GM23338 (cell line): ENCODE results near the gene CYP4F8. TPM values are rescaled to one million over a fixed set of nuclear protein-coding genes. Genes with fewer than 3 reads are reported as not detected.

Source experiments
- ATAC-seq: fragments of 200-7000 bp; cut with Tn5 transposase; 3 replicates; pipeline ENCODE4 v1.9.1; 2020
- DNase-seq: peaks from one replicate; pipeline ENCODE4 v3.0.0-alpha.2; 2015; ENCODE audit warnings: low spot score
- H2AFZ ChIP-seq: fragments of 200-600 bp; sonication (generic); 2 replicates; pipeline ENCODE4 v1.8.0; 2016; ENCODE audit warnings: antibody characterized with exemption, mild to moderate bottlenecking, moderate library complexity
- H3F3A ChIP-seq: fragments of 200-600 bp; sonication (generic); replicated peaks from 2 replicates; pipeline ENCODE4 v1.8.0; 2017; ENCODE audit warnings: antibody characterized with exemption, mixed run types, low read depth
- H3K27ac ChIP-seq: fragments of 200-600 bp; sonication (generic); 2 replicates; pipeline ENCODE4 v1.6.1; 2016; ENCODE audit warnings: low read depth
- H3K27me3 ChIP-seq: fragments of 200-600 bp; sonication (generic); 2 replicates; pipeline ENCODE4 v1.8.0; 2016; ENCODE audit warnings: mild to moderate bottlenecking, mixed run types, moderate library complexity; ENCODE audit not compliant: insufficient read depth
- H3K36me3 ChIP-seq: fragments of 200-600 bp; sonication (generic); 2 replicates; pipeline ENCODE4 v1.8.0; 2016; ENCODE audit warnings: mild to moderate bottlenecking; ENCODE audit not compliant: insufficient read depth
- H3K4me1 ChIP-seq: fragments of 200-600 bp; sonication (generic); 2 replicates; pipeline ENCODE4 v1.8.0; 2016; ENCODE audit warnings: mild to moderate bottlenecking, moderate library complexity; ENCODE audit not compliant: insufficient read depth
- H3K4me2 ChIP-seq: fragments of 200-600 bp; sonication (generic); 2 replicates; pipeline ENCODE4 v1.7.1; 2017; ENCODE audit warnings: mixed run types
- H3K4me3 ChIP-seq: fragments of 200-600 bp; sonication (generic); 2 replicates; pipeline ENCODE4 v1.6.1; 2016; ENCODE audit warnings: mixed run types
- H3K79me2 ChIP-seq: fragments of 200-600 bp; sonication (generic); replicated peaks from 2 replicates; pipeline ENCODE4 v1.8.0; 2017; ENCODE audit warnings: mild to moderate bottlenecking; ENCODE audit not compliant: insufficient read depth
- H3K9me2 ChIP-seq: fragments of 200-600 bp; sonication (generic); 2 replicates; pipeline ENCODE4 v1.8.0; 2017; ENCODE audit not compliant: insufficient read depth
- H4K20me1 ChIP-seq: fragments of 200-600 bp; sonication (generic); replicated peaks from 2 replicates; pipeline ENCODE4 v1.8.0; 2017; ENCODE audit warnings: mild to moderate bottlenecking; ENCODE audit not compliant: insufficient read depth
- H3K27ac Mint-ChIP-seq: 2 replicates; pipeline ENCODE4 v1.8.0; 2020; ENCODE audit warnings: inconsistent platforms, mild to moderate bottlenecking, moderate library complexity, mixed read lengths
- H3K27me3 Mint-ChIP-seq: 3 replicates; pipeline ENCODE4 v1.8.0; 2022; ENCODE audit warnings: low read depth, mild to moderate bottlenecking, moderate library complexity, mixed read lengths, inconsistent platforms; ENCODE audit not compliant: insufficient read depth, poor library complexity
- H3K36me3 Mint-ChIP-seq: 3 replicates; pipeline ENCODE4 v1.8.0; 2021; ENCODE audit warnings: low read depth, mild to moderate bottlenecking, inconsistent platforms, moderate library complexity, mixed read lengths
- H3K4me1 Mint-ChIP-seq: 3 replicates; pipeline ENCODE4 v1.8.0; 2020; ENCODE audit warnings: mild to moderate bottlenecking, inconsistent platforms, mixed read lengths
- H3K4me3 Mint-ChIP-seq: 3 replicates; pipeline ENCODE4 v1.8.0; 2021; ENCODE audit warnings: moderate library complexity, mild to moderate bottlenecking, inconsistent platforms, mixed read lengths
- H3K9me3 Mint-ChIP-seq: 3 replicates; pipeline ENCODE4 v1.8.0; 2020; ENCODE audit warnings: moderate library complexity, mild to moderate bottlenecking, inconsistent platforms, mixed read lengths
- CREB1 ChIP-seq: fragments of 250-450 bp; sonication (Bioruptor Pico); IDR thresholded peaks from 2 replicates; pipeline ENCODE4 v1.5.0; 2020; ENCODE audit warnings: low read depth, mild to moderate bottlenecking, moderate library complexity
- EZH2 ChIP-seq: fragments of 200-600 bp; sonication (generic); IDR thresholded peaks from one replicate; pipeline ENCODE4 v1.8.0; 2017; ENCODE audit warnings: antibody characterized with exemption, mild to moderate bottlenecking, low read depth; ENCODE audit not compliant: unreplicated experiment
- EZH2phosphoT487 ChIP-seq: fragments of 200-600 bp; sonication (generic); IDR thresholded peaks from one replicate; pipeline ENCODE4 v1.8.1; 2018; ENCODE audit warnings: antibody characterized with exemption; ENCODE audit not compliant: unreplicated experiment
- JUNB ChIP-seq: IDR thresholded peaks from one replicate; pipeline ENCODE4 v1.6.1; 2016; ENCODE audit warnings: antibody characterized with exemption; ENCODE audit not compliant: unreplicated experiment
- NANOG ChIP-seq: IDR thresholded peaks from 2 replicates; pipeline ENCODE4 v1.6.1; 2016; ENCODE audit warnings: antibody characterized with exemption, borderline replicate concordance
- POLR2AphosphoS5 ChIP-seq: IDR thresholded peaks from 2 replicates; pipeline ENCODE4 v1.6.1; 2016; ENCODE audit warnings: antibody characterized with exemption, low read depth
- STAT1 ChIP-seq: IDR thresholded peaks from one replicate; pipeline ENCODE4 v1.6.1; 2016; ENCODE audit warnings: antibody characterized with exemption; ENCODE audit not compliant: unreplicated experiment
- ZNF114 ChIP-seq: fragments of 250-450 bp; sonication (Bioruptor Pico); IDR thresholded peaks from 2 replicates; pipeline ENCODE4 v1.5.0; 2020; ENCODE audit warnings: mild to moderate bottlenecking, moderate library complexity
- polyA plus RNA-seq: library from polyadenylated mRNA; unstranded; fragments of >200 nt; fragmentation: Nextera tagmentation; extraction: Ambion mirVana; gene quantifications from 2 replicates; pipeline ENCODE4 v1.2.1, GENCODE V29; 2016
- total RNA-seq: library from RNA; depleted of rRNA; stranded (reverse); fragments of >200 nt; shearing (Covaris generic); gene quantifications from 2 replicates; pipeline ENCODE4 v1.2.3, GENCODE V29; 2014
- TF ChIP-seq, protein P1 (sequence below): IDR thresholded peaks from one replicate; pipeline ENCODE4 v1.6.1; 2018; ENCODE audit warnings: antibody characterized with exemption; ENCODE audit not compliant: unreplicated experiment
- TF ChIP-seq, protein P2 (sequence below): IDR thresholded peaks from 2 replicates; pipeline ENCODE4 v1.6.1; 2016; ENCODE audit warnings: antibody characterized with exemption
- TF ChIP-seq, protein P3 (sequence below): fragments of 250-450 bp; sonication (Bioruptor Pico); IDR thresholded peaks from 2 replicates; pipeline ENCODE4 v1.5.0; 2020; ENCODE audit warnings: mild to moderate bottlenecking, moderate library complexity
- TF ChIP-seq, protein P4 (sequence below), 2 experiments: fragments of 200-600 bp in 1 of 2; sonication (generic) in 1 of 2; conservative IDR thresholded peaks; 2 replicates each; pipeline versions ENCODE4 v1.5.1 to v1.6.1; 2016 to 2017; ENCODE audit warnings: antibody characterized with exemption in 2 of 2, low read depth in 2 of 2, mild to moderate bottlenecking in 2 of 2, moderate library complexity in 1 of 2

CYP4F8 gene
- total and polyA plus RNA-seq, 2 experiments from 2014 or later: not detected

DNA sequence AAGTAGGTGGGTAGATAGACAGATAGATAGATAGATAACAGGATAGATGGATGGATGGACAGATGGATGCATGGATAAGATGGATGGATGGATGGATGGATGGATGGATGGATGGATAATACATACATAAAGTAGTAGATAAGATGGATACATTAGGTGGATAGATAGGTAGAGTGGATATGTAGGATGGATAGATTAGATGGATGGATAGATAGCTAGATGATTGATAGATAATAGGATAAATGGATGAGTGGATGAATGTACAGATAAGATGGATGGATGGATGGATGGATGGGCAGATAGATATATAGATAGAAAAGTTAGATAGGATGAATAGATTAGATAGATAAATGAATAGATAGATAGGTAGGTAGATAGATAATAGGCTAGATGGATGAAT is 27.8 kb downstream of the CYP4F8 start:
- H3K4me1 ChIP-seq: no peaks in the 10 kb centered on the region
- H3K79me2 ChIP-seq: no peaks in the 10 kb centered on the region
- Mint-ChIP-seq H3K4me3 (no peak overlapping the region), H3K36me3 (peaks cover 40% of the 10 kb centered on the region), H3K27me3 (peaks cover 4% of the 10 kb centered on the region), H3K27ac (no peak overlapping the region), H3K4me1 (no peaks in the 10 kb centered on the region), H3K9me3 (peaks cover 97% of the 10 kb centered on the region)
- no peak overlapping the region for H3K4me3 ChIP-seq
- no peaks in the 10 kb centered on the region for H3K27me3 ChIP-seq
- no peak for TF ChIP-seq JUNB
- no peak for TF ChIP-seq CREB1
- TF ChIP-seq POLR2AphosphoS5: no peak
- TF ChIP-seq, protein P1, sequence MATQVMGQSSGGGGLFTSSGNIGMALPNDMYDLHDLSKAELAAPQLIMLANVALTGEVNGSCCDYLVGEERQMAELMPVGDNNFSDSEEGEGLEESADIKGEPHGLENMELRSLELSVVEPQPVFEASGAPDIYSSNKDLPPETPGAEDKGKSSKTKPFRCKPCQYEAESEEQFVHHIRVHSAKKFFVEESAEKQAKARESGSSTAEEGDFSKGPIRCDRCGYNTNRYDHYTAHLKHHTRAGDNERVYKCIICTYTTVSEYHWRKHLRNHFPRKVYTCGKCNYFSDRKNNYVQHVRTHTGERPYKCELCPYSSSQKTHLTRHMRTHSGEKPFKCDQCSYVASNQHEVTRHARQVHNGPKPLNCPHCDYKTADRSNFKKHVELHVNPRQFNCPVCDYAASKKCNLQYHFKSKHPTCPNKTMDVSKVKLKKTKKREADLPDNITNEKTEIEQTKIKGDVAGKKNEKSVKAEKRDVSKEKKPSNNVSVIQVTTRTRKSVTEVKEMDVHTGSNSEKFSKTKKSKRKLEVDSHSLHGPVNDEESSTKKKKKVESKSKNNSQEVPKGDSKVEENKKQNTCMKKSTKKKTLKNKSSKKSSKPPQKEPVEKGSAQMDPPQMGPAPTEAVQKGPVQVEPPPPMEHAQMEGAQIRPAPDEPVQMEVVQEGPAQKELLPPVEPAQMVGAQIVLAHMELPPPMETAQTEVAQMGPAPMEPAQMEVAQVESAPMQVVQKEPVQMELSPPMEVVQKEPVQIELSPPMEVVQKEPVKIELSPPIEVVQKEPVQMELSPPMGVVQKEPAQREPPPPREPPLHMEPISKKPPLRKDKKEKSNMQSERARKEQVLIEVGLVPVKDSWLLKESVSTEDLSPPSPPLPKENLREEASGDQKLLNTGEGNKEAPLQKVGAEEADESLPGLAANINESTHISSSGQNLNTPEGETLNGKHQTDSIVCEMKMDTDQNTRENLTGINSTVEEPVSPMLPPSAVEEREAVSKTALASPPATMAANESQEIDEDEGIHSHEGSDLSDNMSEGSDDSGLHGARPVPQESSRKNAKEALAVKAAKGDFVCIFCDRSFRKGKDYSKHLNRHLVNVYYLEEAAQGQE: no peak
- TF ChIP-seq, protein P2, sequence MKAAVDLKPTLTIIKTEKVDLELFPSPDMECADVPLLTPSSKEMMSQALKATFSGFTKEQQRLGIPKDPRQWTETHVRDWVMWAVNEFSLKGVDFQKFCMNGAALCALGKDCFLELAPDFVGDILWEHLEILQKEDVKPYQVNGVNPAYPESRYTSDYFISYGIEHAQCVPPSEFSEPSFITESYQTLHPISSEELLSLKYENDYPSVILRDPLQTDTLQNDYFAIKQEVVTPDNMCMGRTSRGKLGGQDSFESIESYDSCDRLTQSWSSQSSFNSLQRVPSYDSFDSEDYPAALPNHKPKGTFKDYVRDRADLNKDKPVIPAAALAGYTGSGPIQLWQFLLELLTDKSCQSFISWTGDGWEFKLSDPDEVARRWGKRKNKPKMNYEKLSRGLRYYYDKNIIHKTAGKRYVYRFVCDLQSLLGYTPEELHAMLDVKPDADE: no peak
- TF ChIP-seq NANOG: no peak
- TF ChIP-seq, protein P3, sequence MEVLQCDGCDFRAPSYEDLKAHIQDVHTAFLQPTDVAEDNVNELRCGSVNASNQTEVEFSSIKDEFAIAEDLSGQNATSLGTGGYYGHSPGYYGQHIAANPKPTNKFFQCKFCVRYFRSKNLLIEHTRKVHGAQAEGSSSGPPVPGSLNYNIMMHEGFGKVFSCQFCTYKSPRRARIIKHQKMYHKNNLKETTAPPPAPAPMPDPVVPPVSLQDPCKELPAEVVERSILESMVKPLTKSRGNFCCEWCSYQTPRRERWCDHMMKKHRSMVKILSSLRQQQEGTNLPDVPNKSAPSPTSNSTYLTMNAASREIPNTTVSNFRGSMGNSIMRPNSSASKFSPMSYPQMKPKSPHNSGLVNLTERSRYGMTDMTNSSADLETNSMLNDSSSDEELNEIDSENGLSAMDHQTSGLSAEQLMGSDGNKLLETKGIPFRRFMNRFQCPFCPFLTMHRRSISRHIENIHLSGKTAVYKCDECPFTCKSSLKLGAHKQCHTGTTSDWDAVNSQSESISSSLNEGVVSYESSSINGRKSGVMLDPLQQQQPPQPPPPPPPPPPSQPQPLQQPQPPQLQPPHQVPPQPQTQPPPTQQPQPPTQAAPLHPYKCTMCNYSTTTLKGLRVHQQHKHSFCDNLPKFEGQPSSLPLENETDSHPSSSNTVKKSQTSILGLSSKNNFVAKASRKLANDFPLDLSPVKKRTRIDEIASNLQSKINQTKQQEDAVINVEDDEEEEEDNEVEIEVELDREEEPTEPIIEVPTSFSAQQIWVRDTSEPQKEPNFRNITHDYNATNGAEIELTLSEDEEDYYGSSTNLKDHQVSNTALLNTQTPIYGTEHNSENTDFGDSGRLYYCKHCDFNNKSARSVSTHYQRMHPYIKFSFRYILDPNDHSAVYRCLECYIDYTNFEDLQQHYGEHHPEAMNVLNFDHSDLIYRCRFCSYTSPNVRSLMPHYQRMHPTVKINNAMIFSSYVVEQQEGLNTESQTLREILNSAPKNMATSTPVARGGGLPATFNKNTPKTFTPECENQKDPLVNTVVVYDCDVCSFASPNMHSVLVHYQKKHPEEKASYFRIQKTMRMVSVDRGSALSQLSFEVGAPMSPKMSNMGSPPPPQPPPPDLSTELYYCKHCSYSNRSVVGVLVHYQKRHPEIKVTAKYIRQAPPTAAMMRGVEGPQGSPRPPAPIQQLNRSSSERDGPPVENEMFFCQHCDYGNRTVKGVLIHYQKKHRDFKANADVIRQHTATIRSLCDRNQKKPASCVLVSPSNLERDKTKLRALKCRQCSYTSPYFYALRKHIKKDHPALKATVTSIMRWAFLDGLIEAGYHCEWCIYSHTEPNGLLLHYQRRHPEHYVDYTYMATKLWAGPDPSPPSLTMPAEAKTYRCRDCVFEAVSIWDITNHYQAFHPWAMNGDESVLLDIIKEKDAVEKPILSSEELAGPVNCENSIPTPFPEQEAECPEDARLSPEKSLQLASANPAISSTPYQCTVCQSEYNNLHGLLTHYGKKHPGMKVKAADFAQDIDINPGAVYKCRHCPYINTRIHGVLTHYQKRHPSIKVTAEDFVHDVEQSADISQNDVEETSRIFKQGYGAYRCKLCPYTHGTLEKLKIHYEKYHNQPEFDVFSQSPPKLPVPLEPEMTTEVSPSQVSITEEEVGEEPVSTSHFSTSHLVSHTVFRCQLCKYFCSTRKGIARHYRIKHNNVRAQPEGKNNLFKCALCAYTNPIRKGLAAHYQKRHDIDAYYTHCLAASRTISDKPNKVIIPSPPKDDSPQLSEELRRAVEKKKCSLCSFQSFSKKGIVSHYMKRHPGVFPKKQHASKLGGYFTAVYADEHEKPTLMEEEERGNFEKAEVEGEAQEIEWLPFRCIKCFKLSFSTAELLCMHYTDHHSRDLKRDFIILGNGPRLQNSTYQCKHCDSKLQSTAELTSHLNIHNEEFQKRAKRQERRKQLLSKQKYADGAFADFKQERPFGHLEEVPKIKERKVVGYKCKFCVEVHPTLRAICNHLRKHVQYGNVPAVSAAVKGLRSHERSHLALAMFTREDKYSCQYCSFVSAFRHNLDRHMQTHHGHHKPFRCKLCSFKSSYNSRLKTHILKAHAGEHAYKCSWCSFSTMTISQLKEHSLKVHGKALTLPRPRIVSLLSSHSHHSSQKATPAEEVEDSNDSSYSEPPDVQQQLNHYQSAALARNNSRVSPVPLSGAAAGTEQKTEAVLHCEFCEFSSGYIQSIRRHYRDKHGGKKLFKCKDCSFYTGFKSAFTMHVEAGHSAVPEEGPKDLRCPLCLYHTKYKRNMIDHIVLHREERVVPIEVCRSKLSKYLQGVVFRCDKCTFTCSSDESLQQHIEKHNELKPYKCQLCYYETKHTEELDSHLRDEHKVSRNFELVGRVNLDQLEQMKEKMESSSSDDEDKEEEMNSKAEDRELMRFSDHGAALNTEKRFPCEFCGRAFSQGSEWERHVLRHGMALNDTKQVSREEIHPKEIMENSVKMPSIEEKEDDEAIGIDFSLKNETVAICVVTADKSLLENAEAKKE: no peak
- TF ChIP-seq EZH2phosphoT487: no peak
- TF ChIP-seq, protein P4, sequence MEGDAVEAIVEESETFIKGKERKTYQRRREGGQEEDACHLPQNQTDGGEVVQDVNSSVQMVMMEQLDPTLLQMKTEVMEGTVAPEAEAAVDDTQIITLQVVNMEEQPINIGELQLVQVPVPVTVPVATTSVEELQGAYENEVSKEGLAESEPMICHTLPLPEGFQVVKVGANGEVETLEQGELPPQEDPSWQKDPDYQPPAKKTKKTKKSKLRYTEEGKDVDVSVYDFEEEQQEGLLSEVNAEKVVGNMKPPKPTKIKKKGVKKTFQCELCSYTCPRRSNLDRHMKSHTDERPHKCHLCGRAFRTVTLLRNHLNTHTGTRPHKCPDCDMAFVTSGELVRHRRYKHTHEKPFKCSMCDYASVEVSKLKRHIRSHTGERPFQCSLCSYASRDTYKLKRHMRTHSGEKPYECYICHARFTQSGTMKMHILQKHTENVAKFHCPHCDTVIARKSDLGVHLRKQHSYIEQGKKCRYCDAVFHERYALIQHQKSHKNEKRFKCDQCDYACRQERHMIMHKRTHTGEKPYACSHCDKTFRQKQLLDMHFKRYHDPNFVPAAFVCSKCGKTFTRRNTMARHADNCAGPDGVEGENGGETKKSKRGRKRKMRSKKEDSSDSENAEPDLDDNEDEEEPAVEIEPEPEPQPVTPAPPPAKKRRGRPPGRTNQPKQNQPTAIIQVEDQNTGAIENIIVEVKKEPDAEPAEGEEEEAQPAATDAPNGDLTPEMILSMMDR (conservative IDR thresholded peaks at IDR 0.05; ENCODE audit: low read depth in 2 of 2): no peak
- no peak for TF ChIP-seq ZNF114 (CRISPR knock-in tag)
- no peak for TF ChIP-seq EZH2
- no peak for TF ChIP-seq STAT1
- H3K27ac ChIP-seq: no peak overlapping the region
- H3F3A ChIP-seq: no peaks in the 10 kb centered on the region
- DNase-seq (no peak), ATAC-seq (no peak)
- no peaks in the 10 kb centered on the region for H3K9me2 ChIP-seq
- H3K4me2 ChIP-seq: no peak overlapping the region
- no peak overlapping the region for H2AFZ ChIP-seq
- H4K20me1 ChIP-seq: no peaks in the 10 kb centered on the region
- H3K36me3 ChIP-seq: no peaks in the 10 kb centered on the region
